GM19372 (cell line): ENCODE measurements around the gene PGLYRP1.

Source experiments
- ATAC-seq: cut with Tn5 transposase; IDR thresholded peaks from one replicate; pipeline ENCODE4 v1.9.1; 2021; ENCODE audit warnings: mild to moderate bottlenecking, low read depth, moderate library complexity; ENCODE audit not compliant: unreplicated experiment

Gene PGLYRP1

DNA sequence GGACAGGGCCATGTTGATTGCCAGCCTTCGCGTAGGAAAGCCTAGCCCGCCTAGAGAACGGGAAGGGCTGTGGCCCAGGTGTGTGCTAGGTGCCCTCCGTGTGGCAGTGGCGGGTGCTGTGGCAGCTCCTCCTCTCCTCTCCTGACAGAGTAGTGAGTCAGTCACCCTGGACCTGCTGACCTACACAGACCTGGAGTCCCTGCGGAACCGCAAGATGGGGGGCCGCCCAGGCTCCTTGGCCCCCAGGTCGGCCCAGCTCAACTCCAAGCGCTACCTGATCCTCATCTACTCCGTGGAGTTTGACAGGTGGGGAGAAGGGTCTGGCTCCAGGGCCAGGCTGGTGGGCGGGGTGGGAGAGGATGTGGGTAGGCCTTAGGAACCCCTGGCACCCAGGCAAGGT lies 16.4 kb downstream of the PGLYRP1 start:
- ATAC-seq = no peak

DNA sequence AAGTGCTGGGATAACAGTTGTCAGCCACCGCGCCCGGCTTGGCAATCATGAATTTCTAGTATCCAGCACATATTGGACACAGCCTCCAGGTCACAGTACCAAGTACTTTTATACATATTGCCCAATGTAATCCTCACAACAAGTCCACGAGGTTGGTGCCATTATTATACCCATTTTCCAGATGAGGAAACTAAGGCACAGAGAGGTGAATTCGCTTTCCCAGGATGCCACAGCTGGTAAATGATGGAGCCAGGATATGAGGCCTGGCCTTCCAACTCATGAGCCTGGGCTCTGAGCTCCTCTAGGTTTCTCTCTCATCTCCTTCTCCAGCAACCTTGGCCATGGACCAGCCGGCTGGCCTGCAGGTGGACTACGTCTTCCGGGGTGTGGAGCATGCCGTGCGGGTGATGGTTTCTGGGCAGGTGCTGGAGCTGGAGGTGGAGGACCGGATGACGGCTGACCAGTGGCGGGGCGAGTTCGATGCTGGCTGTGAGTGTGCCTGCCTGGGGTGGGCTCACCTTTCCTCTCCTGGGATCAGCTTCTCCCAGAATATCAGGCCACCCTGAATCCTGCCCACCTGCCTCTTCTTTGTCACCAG lies 20.1 kb downstream of the PGLYRP1 start:
- ATAC-seq = no peak

GRCh38 chr19:46000491-46001246 lies 22.2 kb downstream of the PGLYRP1 start:
- ATAC-seq = no peak

DNA sequence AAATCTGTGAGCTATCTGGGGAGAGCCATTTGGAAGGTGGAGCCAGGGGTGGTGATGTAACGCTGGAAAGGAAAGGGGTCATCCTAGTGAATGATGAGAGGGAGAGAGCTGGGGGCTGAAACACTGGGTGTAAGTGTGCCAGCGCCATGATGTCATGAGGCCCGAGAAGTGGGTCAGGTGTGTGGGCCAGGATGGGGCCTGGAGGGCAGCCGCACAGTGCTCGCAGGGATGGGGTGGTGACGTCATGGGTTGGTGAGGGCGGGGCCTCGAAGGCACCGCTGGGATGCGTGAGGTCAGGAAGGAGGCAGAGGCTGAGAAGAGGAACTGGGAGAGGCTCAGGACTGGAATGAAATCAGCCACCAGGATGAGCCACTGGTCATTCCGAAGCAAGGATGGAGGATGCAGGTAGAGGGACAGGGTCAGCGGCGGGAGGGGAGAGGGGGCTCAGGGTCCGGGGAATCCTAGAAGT lies 23.2 kb downstream of the PGLYRP1 start:
- no peak for ATAC-seq

DNA sequence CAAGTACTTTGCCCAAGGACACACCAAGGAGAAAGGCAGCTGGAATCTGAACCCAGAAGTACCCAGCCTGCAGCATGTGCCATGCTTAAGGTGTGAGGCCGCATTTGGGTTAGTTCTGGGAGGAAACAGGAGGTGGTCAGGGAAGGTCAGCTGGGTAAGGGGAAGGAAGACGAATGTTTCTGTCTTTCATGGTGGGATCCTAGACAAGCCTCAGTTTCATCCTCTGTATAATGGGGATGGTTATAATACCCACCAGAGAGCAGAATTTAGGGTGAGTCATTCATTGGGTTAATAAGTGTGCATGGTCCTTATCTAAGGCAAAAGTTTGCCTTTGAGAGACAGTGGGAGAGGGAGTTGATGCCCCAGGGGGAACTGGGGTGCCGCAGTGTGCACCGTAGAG lies 24.0 kb downstream of the PGLYRP1 start:
- no peak for ATAC-seq

- no peak for ATAC-seq
These were observed 25.9 kb downstream of the PGLYRP1 start for GRCh38 chr19:45996933-45997332.

GRCh38 chr19:45995715-45996385 lies 27.0 kb downstream of the PGLYRP1 start:
- no peak for ATAC-seq

- ATAC-seq = peak; percentile 93
These were observed 27.7 kb downstream of the PGLYRP1 start, which contains the start of gene CCDC61 for GRCh38 chr19:45994998-45995714. CCDC61 (plus strand) TSS chr19:45995467; CDS start chr19:46003019, 7,552 bp downstream.

- peak; percentile 2 for ATAC-seq
These were observed 28.3 kb downstream of the PGLYRP1 start for GRCh38 chr19:45994456-45994997.

DNA sequence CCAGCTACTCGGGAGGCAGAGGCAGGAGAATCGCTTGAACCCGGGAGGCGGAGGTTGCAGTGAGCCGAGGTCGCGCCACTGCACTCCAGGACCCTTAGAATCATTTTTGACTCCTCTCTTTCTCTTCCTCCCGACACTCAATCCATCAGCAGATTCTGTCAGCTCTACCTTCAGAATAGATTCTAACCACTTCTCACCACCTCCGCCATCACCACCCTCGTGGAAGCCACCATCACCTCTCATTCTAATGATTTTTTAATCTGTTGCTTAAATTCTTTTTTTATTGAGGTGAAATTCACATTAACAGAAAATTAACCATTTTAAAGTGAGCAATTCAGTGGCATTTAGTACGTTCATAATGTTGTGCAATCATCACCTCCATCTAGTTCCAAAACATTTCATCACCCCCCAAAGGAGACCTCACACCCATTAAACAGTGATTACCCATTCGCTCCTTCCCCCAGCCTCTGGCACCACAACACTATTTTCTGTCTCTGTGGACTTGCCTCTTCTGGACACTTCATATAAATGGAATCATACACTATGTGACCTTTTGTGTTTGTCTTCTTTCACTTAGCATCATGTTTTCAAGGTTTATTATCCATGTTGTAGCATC lies 32.6 kb downstream of the PGLYRP1 start:
- ATAC-seq = no peak

GRCh38 chr19:45985321-45985720 lies 37.5 kb downstream of the PGLYRP1 start:
- no peak for ATAC-seq

GRCh38 chr19:45981350-45981749 lies 41.5 kb downstream of the PGLYRP1 start:
- ATAC-seq = no peak

DNA sequence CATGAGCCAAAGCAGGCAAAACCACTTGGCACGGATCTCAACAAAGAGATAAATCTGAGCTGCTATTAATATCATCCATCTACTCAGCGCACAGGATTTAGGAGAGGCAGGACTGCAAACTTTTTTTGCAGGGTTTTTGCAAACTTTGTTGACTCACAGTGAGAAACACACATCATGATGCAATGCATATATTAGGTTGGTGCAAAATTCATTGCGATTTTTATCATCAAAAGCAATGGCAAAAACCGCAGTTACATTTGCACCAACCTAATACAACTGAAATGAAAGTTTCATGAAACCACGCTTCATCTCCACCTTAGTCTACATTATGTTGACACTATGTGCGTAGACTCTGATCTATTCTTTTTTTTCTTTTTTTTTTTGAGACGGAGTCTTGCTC lies 44.7 kb downstream of the PGLYRP1 start:
- ATAC-seq = no peak

DNA sequence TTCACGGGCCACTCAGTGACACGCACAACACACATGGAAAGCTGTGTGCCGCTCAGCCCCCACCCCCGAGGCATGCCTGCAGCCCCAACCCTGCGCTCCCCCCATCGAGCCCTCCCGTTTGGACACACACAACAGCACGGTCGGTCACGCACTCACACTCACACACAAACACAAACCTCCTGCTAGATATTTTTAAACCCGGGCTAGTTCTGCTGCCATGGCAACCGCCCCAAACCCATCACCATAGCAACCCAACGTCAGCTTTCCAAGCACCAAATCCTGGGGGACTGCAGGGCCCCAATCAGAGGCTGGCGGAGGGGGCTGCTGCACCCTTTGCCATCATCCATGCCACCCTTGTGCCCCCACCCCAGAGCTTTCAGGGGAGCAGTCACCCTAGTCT lies 46.7 kb downstream of the PGLYRP1 start:
- no peak for ATAC-seq

DNA sequence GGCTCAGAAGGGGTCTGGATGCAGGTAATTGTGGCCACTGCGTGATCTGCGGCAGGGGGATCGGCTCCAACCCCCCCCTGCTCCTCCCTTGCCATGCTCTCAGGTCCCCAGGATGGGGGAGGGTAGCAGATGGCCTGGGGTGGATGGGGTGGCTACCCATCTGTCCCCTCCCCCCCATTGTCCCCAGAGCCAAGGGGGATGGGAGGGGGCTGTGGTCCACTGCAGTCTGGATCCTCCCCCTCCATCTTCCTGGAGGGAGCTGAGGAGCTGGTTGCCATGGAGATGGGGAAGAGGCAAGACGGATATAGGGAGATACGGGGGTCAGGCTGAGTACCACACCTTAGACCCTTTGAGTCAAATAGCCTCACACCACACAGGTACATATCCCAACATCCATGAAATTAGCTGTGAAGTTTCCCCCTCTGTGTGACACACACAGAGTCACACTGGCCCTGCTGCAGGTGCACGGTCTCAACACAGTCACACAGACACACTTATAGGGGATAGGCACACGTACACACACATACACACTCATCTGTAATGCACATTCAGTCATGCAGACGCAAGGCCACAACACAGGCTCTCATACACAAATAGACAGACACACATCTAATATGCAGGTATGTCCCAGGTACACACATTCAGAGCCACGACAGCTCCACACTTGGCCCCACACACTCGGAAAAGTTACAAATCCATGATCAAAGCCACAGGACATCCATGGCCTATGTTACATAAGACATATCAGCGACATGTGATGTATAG lies 47.4 kb downstream of the PGLYRP1 start:
- no peak for ATAC-seq

DNA sequence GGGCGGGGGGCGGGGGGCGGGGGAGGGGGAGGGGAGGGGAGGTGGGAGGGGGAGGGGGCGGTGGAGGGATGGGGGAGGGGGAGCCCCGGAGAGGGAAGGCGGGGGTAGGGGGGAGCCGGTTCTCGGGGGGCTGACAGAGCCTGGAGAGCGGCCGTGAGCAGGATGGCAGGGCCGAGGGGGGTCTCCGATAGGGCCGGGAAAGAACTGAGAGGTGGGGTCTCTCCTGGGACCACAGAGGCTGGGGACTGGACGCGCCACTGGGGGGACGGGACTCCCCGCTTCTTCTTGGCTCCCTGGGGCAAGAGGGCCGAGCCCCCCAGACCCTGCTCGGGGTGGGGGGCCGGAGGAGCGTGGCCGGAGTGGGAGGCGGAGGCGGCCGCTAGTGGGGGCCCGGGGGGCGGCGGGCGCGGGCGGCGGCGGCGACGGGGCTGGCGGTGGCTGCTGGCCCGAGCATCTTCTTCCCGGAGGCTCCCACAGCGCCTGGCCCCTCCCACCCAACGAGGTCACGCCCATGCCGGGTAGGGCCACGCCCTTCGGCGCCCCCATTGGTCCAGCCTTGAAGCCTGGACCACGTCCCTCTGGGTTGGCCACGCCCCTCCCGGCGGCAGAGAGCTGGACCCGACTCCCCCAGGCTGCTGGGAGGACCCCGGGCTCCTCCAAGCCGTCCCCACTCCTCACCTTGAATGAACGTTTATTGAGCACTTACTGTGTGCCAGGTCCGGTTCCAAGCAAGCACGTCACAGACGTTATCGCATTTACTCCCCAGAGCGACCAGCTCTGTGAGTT lies 49.1 kb downstream of the PGLYRP1 start, which contains the start of gene NOVA2:
TSS of gene NOVA2 (minus strand) at position 313 of the 786 bp plus-strand sequence. CDS start 514 bp downstream, outside the sequence.
- no peak for ATAC-seq

DNA sequence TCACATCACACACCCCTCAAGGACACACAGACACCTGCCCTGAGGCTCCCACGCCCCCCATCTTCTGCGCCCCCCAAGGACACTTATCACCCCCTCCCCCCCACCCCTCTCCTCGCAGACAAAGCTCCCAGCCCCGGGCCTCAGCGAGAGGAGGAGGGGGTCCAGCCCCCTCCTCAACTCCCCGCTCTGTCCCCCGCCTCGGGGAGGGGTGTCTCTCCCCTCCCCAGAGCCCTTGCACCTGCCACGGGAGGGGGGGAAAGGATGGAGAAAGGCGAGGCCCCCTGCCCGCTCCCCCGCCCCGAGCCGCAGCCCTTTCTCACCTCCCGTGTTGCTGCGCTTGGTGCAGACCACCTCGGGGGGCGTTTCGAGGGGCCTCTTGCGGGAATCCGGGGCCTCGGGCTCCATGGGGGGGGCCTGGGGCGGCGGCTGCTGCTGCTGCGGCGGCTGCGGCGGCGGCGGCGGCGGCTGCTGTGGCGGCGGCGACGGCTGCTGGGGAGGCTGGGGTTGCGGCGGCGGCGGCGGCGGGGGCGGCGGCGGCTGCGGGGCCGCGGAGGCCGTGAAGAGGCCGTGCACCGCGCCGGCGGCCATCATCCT lies 49.8 kb downstream of the PGLYRP1 start:
- ATAC-seq = no peak
